ENCODE results near the gene MPHOSPH9.

MPHOSPH9 gene, protein sequence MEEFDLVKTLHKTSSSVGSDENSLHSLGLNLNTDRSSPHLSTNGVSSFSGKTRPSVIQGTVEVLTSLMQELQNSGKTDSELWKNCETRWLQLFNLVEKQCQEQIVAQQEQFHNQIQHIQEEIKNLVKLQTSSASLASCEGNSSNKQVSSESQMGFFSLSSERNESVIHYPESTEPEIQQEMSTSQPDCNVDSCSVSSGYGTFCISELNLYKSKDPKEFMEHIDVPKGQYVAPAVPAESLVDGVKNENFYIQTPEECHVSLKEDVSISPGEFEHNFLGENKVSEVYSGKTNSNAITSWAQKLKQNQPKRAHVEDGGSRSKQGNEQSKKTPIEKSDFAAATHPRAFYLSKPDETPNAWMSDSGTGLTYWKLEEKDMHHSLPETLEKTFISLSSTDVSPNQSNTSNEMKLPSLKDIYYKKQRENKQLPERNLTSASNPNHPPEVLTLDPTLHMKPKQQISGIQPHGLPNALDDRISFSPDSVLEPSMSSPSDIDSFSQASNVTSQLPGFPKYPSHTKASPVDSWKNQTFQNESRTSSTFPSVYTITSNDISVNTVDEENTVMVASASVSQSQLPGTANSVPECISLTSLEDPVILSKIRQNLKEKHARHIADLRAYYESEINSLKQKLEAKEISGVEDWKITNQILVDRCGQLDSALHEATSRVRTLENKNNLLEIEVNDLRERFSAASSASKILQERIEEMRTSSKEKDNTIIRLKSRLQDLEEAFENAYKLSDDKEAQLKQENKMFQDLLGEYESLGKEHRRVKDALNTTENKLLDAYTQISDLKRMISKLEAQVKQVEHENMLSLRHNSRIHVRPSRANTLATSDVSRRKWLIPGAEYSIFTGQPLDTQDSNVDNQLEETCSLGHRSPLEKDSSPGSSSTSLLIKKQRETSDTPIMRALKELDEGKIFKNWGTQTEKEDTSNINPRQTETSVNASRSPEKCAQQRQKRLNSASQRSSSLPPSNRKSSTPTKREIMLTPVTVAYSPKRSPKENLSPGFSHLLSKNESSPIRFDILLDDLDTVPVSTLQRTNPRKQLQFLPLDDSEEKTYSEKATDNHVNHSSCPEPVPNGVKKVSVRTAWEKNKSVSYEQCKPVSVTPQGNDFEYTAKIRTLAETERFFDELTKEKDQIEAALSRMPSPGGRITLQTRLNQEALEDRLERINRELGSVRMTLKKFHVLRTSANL

DNA sequence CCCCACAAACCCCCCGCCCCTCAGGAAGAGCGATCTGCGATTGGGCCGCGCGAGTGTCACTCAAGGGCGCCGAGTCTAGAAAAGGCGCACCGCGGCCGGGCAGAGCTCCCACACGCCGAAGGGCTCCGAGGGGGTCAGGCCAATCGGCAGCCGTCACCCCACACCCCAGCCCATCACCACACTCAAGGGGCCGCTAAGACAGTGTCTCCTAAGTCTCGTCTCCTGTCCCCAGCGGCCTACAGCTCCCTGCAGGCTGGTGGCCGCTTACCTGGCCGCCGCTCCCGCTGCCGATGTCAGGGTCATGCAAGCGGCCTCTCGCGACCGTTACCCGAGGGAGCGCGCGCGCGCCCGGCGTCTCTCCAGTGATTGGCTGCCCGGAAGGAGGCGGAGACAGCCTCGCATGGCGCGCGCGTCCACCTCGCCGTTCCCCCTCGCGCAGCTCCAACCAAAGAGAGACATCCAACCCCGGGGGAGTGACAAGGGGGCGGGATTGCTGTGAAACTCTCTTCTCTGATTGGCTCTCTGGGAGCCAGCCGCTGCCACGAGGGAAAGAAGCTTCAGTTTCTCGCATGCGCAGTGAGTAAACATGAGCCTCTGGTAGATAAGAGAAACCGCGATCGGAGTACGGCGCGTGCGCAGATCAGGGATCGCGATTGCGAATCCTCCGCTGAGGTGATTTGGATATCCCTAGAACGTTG, at the start of gene MPHOSPH9, which contains the start of gene MTRFR:
Gene MPHOSPH9, minus strand, starts transcription at position 335 of the 698 bp plus-strand sequence. CDS start 2,777 bp downstream, outside the sequence.
Gene MTRFR, plus strand, starts transcription at position 630 of the 698 bp plus-strand sequence. CDS start 20,239 bp downstream, outside the sequence.
- TF ChIP-seq, protein P1, sequence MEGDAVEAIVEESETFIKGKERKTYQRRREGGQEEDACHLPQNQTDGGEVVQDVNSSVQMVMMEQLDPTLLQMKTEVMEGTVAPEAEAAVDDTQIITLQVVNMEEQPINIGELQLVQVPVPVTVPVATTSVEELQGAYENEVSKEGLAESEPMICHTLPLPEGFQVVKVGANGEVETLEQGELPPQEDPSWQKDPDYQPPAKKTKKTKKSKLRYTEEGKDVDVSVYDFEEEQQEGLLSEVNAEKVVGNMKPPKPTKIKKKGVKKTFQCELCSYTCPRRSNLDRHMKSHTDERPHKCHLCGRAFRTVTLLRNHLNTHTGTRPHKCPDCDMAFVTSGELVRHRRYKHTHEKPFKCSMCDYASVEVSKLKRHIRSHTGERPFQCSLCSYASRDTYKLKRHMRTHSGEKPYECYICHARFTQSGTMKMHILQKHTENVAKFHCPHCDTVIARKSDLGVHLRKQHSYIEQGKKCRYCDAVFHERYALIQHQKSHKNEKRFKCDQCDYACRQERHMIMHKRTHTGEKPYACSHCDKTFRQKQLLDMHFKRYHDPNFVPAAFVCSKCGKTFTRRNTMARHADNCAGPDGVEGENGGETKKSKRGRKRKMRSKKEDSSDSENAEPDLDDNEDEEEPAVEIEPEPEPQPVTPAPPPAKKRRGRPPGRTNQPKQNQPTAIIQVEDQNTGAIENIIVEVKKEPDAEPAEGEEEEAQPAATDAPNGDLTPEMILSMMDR (IDR thresholded peaks at IDR 0.05): no peak
- TF ChIP-seq ZFX (IDR thresholded peaks at IDR 0.05; ENCODE audit: borderline replicate concordance): no peak
- peak within 1 kb of the TSS; percentile 82 for H3K27ac ChIP-seq

DNA sequence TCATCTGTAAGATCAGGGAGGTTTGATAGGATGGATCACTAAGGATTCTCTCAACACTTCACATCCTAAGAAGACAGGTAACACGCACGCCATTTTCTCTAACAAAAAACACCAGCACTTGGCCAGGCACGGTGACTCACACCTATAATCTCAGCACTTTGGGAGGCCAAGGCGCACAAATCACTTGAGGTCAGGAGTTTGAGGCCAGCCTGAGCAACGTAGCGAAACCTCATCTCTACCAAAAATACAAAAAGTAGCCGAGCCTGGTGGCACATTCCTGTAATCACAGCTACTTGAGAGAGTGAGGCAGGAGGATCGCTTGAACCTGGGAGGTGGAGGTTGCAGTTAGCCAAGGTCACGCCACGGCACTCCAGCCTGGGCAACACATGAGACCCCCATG, 49.2 kb upstream of the MPHOSPH9 start:
- no peak for TF ChIP-seq ZFX (IDR thresholded peaks at IDR 0.05; ENCODE audit: borderline replicate concordance)
- TF ChIP-seq, protein P1 (IDR thresholded peaks at IDR 0.05): no peak
- no peak overlapping the region for H3K27ac ChIP-seq

DNA sequence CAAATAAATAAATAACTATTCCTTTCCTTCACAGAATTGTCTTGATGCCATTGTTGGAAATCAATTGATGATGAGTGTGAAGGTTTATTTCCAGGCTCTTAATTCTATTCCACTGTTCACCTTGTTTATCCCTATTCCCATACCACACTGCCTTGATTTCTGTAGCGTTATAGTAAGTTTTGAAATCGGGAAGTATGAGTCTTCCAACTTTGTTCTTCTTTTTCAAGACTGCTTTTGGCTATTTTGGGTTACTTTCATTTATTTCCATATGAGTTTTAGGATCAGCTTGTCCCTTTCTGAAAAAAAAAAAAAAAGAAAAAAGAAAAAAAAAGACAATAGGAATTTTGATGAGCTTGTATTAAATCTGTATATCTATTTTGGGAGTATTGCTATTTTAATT, 48.0 kb upstream of the MPHOSPH9 start:
- no peak overlapping the region for H3K27ac ChIP-seq
- TF ChIP-seq, protein P1 (IDR thresholded peaks at IDR 0.05): no peak
- no peak for TF ChIP-seq ZFX (IDR thresholded peaks at IDR 0.05; ENCODE audit: borderline replicate concordance)

- no peak overlapping the region for H3K27ac ChIP-seq
- TF ChIP-seq, protein P1 (IDR thresholded peaks at IDR 0.05): no peak
- TF ChIP-seq ZFX (IDR thresholded peaks at IDR 0.05; ENCODE audit: borderline replicate concordance): no peak
Observed at GRCh38 chr12:123278101-123278627, 45.2 kb upstream of the MPHOSPH9 start.

DNA sequence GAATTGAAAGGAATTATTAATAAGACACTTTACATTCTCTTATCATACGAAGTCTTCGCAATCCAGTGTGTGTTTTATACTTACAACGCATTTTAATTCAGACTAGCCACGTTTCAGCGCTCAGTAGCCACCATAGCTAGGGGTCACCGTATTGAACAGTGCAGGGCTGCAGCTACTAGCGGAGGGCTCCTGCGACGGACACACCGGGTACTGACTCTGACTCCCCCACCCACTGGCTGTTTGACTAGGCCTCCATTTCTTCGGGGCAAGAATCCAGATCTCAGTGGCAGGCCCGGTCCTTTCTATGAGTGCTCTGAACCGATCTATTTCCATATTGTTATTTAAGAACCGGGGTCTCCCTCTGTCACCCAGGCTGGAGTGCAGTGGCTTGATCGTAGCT, 40.2 kb upstream of the MPHOSPH9 start:
- H3K27ac ChIP-seq: peak overlapping the region; percentile 93; the same call in 1 of the 2 replicates
- TF ChIP-seq ZFX (IDR thresholded peaks at IDR 0.05; ENCODE audit: borderline replicate concordance): no peak
- TF ChIP-seq, protein P1 (IDR thresholded peaks at IDR 0.05): no peak

DNA sequence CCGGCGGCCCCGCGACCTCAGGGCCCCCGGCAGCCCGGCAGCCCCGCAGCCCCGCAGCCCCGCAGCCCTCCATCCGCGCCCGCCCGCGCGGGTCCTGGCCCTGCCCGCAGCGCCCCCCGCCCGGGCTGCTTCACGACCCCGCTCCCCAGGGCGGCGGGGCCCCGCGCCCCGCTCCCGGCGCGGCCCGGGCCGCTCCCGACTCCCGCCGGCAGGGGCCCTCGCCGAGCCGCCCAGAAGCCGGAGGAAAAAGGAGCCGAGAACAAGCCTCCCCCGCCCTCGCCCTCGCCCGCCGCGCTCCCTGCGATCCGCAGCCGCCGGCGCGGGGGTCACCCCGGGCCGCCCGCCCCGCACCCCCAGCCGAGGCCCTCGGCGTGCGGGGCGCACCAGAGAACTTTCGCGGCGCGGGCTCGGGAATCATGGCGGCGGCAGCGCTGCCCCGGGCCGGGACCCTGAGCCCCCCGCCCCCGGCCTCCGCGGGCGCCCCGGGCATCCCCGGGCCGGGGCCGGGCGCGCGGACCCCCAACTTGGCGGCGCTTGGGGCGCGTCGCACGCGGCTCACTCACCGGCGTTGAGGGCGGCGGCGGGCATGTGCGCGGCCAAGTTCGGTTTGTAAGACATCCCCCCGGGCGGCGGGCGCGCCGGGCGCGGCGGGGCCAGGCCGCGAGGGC, 38.2 kb upstream of the MPHOSPH9 start:
- TF ChIP-seq, protein P1 (IDR thresholded peaks at IDR 0.05): peak; percentile 98
- no peak for TF ChIP-seq ZFX (IDR thresholded peaks at IDR 0.05; ENCODE audit: borderline replicate concordance)

More for the DNA sequence above, 38.2 kb upstream of the MPHOSPH9 start:
- H3K27ac ChIP-seq: peak overlapping the region; percentile 93

Measured in 22Rv1 (cell line).